Superior temporal gyrus (tissue), 1 donor: Measurements from ENCODE around the gene SLIT3.

Experiments used
- DNase-seq: peaks from one replicate; pipeline ENCODE4 v3.0.0-alpha.2; 2016; ENCODE audit errors: extremely low spot score

SLIT3 gene

GRCh38 chr5:168960497-168960896 lies 340.4 kb downstream of the SLIT3 start:
- no peak for DNase-seq

- no peak for DNase-seq
Measured at GRCh38 chr5:168953351-168953750, 347.6 kb downstream of the SLIT3 start.

GRCh38 chr5:168952196-168952595 lies 348.7 kb downstream of the SLIT3 start:
- DNase-seq, result no peak

- DNase-seq, result no peak
Measured at GRCh38 chr5:168951769-168952168, 349.2 kb downstream of the SLIT3 start.

GRCh38 chr5:168951356-168951755 lies 349.6 kb downstream of the SLIT3 start:
- DNase-seq, result no peak

- DNase-seq, result no peak
Measured at GRCh38 chr5:168950241-168950951, 350.5 kb downstream of the SLIT3 start.

- no peak for DNase-seq
Measured at GRCh38 chr5:168948746-168949145, 352.2 kb downstream of the SLIT3 start.

GRCh38 chr5:168947212-168947868 lies 353.6 kb downstream of the SLIT3 start:
- peak; percentile 34 for DNase-seq

GRCh38 chr5:168946363-168946762 lies 354.6 kb downstream of the SLIT3 start:
- no peak for DNase-seq

- DNase-seq, result no peak
Measured at GRCh38 chr5:168944004-168944403, 356.9 kb downstream of the SLIT3 start.

GRCh38 chr5:168943091-168943884 lies 357.7 kb downstream of the SLIT3 start:
- no peak for DNase-seq

GRCh38 chr5:168941901-168942300 lies 359.0 kb downstream of the SLIT3 start:
- DNase-seq, result no peak

- DNase-seq, result no peak
Measured at GRCh38 chr5:168940712-168941111, 360.2 kb downstream of the SLIT3 start.

GRCh38 chr5:168939887-168940544 lies 360.9 kb downstream of the SLIT3 start:
- no peak for DNase-seq

- DNase-seq, result no peak
Measured at GRCh38 chr5:168939156-168939800, 361.7 kb downstream of the SLIT3 start.

GRCh38 chr5:168936511-168936910 lies 364.4 kb downstream of the SLIT3 start:
- DNase-seq, result no peak

- no peak for DNase-seq
Measured at GRCh38 chr5:168935183-168935582, 365.8 kb downstream of the SLIT3 start.

- DNase-seq, result no peak
Measured at GRCh38 chr5:168934169-168934568, 366.8 kb downstream of the SLIT3 start.

- DNase-seq, result no peak
Measured at GRCh38 chr5:168932400-168933189, 368.3 kb downstream of the SLIT3 start.

- DNase-seq, result peak; percentile 28
Measured at GRCh38 chr5:168931638-168932345, 369.1 kb downstream of the SLIT3 start.
